Medulla oblongata (tissue), 1 donor: Measurements from ENCODE around the gene SFTPA2.
"Not testable (repeated sequence)": the region's sequence is repeated elsewhere in the genome, so short reads cannot be mapped to it uniquely, and the experiment has no call there.

ENCODE experiments used
- DNase-seq: peaks from one replicate; pipeline ENCODE4 v3.0.0-alpha.2; 2015; ENCODE audit errors: extremely low spot score

Gene SFTPA2

DNA sequence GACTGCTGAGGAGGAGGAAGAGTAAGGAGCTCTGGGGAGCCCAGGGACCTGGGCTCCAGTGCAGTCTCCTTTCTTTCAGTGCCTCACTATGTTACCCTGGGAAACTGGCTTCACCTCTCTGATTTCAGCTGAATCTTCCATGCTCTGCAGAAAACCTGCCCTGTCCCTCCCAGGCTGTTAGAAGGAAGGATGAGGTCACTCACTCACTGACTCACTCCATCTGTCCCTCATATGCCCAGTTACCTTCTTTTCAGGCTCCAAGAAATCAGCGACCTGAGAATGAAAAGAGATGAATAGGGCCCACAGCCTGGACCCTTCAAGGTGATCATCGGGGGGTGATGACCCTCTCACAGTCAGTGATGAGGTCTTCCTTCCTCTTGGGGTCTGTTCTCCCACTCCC lies 481 bp downstream of the SFTPA2 start:
- no peak for DNase-seq

DNA sequence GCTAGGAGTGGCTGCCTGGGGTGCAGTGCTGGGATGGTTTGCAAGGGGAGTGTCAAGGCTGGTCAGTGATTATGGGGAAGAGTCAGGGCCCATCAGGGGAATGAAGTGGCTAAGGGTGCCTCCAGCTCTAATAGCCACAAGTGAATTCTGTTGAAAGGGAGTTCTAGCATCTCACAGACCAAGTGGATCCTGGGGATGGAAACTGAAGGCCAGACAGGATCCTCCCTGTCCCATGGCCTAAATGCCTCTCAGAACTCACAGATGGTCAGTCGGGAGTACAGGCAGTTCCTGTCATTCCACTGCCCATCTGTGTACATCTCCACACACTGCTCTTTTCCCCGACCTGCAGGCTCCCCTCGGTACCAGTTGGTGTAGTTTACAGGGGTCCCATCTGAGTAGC lies 3.2 kb downstream of the SFTPA2 start:
- not testable (repeated sequence) for DNase-seq

DNA sequence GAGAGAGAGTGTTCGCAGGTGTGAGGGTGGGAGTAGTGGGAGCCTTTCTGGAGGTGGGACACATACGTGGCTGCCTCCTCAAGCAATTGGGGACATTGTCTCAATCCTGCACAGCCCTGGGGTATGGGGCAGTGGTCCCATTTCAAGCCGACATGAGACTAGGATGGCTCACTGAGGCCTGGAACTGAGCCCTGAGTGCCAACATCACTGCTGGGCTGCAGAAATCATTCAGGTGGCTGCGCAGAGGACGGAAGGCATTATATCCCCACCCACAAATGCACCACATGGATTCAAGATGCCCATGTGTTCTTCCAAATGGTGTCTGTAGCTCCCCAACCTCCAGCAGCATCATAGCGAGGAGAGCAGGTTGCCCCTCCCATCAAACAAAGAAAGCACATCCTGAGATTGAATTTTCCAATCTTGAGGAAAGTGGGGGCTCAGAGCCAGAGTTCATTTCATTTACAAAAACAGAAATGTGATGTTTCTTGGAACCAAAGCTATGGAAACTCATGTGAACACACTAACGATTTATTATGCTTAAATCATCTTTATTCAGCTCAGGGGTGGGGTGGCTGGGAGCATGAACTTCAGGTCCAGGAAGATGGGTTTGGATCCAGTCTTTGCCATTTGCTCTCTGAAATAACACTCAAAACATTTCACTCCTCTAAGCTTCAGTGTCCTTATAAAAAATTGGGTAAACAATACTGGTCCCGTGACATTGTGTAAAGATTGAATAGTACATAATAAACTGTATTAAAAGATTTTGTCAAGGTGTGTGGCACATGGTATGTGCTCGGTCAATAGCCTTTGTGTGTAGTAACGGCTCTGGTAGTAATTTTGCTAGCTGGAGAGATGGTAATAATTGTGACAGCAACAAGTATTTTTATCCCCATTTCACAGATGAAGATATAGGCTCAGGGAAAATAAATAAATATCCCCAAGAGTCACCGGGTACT lies 4.6 kb downstream of the SFTPA2 start:
- no peak for DNase-seq

DNA sequence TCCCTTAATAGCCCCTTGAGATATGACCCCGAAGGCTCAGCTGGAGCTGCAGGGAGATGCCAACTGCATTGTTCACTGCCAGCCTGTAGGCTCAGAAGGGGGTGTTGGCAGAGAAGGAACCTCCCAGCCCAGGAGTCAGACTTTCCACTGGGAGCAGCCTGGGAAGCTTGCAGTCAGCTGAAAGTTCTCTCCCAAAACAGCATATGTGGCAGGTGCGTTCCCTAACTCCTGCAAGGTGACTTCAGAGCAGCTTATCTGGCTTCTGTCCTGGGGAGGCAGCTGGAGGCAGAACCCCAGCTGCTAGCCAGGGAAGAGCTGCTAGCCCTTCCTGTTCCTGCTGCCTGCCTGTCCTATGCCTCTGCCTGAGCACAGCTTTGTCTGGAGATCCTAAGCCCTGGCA lies 8.1 kb downstream of the SFTPA2 start:
- no peak for DNase-seq

DNA sequence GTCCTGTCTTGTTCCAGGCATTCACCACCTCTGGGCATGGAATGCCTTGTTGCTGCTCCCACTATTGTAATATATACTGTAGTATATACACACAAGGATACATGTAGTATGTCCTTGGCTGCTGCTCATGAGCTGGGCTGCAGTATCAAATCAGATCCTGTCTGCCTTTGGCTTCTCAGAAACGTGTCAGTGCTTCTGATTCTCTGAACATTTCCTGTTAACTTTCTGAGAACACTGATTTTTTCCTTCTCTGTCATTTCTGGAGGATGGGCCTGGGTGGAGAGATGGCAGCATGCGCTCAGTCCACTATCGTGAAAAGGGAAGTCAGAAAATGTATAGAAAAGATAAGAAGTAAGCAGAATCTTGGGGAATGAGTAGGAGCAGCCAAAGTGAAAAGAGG lies 12.2 kb downstream of the SFTPA2 start:
- DNase-seq, result no peak

DNA sequence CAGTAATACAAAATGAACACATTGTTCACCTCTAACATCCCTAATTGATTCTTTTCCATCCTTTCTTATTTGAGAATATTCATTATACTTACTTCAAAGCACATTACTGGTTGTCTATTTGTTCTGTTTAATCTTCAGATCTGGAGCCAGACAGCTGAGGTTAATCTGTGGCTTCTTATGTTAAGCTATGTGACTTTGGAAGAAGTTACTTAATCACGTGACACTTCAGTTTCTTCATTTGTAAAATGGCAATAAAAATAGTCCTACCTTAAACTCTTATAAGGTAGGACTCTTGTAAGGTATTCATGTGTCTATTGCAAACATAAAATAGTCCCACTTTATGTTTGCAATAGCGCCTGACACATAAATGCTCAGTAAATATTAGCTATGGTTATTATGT lies 13.1 kb downstream of the SFTPA2 start:
- not testable (repeated sequence) for DNase-seq

DNA sequence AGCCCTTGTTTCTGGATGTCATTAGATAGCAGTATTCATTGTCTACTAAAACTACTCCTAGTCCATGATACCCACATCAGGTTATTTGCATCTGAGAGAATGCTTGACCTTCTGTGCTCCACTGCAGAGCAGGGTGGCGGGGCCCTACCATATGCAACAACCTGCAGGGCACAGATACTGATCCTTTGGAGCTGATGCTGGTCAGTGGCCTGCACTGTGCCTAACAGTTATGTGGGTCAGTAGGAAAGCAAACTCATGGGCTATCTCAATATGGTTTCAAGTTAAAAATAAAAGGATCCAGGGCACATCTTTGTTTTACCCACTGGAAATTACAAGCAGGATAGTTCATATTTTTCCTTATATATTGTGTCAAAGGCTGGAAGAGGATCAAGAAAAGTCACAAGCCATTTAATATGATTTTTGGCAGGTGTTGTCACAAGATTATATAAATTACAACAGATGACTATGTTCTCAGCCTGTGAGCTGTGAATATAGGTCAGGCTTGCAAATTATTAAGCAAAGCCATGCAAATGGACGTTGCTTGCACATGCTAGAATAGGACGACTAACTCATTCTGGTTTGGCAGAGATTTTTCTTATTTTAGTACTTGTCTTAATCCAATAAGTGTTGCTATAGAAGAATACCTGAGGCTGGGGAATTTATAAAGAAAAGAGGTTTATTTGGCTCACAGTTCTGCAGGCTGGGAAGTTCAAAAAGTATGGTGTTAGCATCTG lies 15.1 kb downstream of the SFTPA2 start:
- not testable (repeated sequence) for DNase-seq

DNA sequence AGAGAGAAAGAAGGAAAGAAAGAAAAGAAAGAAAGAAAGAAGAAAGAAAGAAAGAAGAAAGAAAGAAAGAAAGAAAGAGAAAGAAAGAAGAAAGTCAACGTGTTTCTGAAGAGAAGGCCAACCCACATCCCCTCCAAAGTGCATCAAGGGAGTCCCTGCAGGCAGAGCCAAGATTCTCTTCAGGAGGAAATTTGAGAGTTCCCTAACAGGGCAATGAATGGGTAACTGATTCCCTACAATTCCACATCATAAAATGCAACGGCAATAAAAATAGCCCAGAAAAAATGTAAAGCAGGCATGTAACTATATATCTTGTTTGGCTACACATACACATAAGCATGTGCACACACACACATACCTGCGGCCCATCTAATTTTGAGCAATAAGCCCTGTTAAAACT lies 15.8 kb downstream of the SFTPA2 start:
- not testable (repeated sequence) for DNase-seq

DNA sequence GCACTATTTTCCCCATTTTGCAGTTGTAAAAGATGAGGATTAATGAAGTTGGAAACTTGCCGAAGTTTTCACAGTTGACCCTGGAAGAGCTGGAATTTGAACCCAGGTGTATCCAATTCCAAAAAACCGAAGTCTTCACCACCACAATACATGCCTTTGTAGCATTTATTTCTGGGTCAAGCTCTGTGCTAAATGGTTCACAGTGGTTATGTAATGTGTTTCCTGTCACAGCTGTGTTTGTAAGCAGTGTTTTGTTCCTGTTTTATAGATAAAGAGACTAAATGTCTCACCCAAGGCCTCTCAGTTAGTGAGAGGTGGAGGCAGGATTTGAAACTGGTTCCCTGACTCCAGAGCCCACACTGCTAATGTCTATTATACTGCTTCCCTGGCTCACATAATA lies 17.6 kb downstream of the SFTPA2 start:
- DNase-seq, result no peak

DNA sequence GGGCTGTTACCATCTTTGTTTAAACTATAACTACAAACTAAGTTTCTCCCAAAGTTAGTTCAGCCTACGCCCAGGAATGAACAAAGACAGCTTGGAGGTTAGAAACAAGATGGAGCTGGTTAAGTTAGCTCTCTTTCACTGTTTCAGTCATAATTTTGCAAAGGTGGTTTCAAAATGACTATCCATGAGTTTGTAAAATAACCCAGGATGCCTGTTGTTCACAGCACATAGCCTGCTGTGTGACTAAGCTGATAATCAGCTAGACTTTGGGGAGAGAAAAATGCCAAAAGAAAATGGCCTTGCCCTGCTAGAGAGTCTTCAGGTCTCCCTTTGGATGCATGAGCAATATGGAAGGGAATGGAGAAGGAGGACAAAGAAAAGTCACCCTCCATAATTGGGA lies 19.3 kb downstream of the SFTPA2 start:
- not testable (repeated sequence) for DNase-seq

DNA sequence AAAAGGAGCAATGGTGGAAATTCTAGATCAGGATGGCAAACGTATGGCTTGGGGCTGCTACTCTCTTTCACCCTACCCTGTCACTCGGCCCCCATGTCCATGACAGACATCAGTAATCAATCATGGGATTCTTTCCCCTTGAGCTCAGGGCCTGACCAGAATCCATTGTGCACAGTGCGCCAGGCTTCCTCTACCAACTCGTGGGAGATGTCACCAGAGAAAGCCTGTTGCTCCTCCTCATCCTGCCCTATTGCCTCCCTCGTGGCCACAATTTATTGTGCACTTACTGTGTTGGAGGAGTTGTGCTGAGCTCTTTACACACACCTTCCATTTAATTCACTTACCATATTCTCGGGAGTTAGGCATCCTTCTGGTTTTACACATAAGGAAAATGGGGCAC lies 21.9 kb downstream of the SFTPA2 start:
- not testable (repeated sequence) for DNase-seq

DNA sequence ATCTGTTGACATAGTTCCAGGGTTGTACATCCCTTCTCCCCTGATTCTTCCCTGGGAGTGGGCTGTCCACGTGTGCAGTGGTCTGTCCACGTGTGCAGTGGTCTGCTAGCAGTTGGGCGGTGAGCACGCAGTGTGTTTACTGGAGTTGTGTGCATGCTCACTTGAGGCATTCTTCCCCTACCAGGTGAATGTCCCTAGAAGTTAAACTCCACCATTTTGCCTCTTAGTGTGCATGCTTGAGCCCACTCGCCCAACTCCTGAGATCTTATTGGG lies 26.4 kb downstream of the SFTPA2 start:
- not testable (repeated sequence) for DNase-seq

DNA sequence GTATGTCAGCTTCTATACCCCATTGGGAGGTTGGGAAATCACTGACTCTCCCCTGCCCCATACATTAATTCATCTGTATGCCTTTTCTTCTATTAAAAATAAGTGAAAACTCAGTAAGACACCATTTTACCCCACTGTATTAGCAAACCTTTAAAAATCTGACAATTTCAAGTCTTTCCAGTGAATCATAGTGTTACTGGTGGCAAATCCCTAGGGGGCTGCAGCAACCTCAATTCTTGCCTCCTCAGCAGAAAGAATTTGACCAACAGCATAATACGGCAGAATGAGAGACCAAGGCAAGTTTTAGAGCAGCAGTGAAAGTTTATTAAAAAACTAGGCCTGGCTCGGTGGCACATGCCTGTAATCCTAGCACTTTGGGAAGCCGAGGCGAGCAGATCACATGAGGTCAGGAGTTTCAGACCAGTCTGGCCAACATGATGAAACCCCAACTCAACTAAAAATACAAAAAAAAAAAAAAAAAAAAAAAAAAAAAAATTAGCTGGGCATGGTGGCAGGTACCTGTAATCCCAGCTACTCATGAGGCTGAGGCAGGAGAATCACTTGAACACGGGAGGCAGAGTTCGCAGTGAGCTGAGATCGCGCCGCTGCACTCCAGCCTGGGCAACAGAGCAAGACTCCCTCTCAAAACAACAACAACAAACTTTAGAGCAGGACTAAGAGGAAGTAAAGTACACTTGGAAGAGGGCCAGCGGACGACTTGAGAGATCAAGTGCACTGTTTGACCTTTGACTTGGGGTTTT lies 26.9 kb downstream of the SFTPA2 start:
- DNase-seq, result not testable (repeated sequence)

DNA sequence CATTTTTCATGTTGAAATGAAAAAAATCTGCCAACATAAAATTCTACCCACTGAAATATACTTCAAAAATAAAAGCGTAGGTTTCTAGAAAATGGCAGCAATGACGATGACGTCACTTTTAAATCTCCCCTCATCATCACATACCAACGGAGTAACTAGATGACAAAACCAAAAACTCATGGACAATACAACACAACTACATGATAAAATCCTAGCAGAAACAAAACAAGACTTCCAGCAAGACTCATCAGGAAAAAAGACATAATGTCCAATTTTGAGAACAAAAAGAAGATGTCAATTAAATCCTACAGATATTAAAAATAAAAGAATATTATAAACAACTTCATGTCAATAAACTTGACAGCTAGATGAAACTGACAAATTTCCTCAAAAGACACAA lies 31.9 kb downstream of the SFTPA2 start:
- not testable (repeated sequence) for DNase-seq

DNA sequence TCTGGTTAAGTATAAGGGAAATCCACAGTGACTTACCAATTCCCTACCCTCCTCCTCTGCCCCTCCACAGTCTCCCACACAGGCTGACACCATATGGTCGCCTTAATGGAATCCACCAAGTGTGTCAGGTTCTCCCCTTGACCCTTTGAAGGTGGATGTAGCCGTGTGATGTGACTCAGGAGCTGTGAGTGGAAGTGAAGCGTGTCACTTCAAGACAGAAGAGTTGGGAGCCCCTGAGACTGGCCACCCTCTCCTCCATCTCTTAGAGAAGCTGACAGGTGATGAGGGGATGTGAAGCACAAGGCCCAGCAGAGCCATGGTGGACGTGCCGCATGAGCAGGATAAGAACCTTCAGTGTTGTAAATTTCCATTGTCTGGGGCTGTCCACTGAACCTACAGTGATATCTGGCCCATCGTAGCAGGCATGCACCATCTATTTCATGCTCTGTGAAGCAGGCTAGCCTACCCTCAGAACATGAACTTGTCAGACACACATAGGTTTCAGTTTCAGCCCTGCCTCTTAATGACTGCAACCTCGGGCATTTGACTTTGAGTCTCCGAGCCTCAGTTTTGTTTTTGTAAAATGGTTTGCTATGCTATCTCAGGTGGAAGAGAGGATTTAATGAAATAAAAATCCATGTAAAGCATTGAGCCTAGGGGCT lies 35.0 kb downstream of the SFTPA2 start:
- DNase-seq, result not testable (repeated sequence)

DNA sequence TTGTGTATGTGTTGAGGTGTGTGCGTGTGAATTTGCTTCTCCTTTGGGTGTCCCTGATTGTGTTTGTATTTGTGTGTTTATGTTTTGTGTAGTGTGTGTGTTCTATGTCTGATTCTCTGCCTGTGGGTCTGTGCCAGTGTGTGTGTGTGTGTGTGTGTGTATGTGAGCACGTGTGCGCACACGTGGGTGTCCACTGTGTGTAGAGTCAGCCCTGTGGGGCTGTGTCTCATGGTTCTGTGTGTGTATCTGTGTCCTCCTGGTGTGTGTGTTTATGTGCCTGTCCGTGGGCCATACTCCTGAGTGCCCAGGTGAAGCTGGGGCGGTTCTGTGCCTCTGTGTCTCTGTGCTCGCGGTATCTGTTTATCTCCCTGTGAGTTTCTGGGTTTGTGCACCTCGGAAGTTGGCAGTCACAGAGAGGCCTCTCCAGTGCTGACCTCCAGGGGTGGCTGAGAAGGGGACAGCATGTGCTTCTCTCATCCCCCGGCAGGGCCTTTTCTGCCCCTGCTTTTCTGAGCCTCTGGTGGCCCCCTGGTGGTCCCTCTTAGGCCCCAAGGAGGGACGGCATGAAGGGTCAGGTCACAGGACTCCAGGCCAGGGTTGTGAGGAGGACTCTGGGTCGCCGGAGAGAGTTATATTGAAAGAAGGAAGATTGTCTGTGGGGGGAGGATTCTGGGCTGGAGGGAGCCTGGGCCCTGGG lies 36.9 kb downstream of the SFTPA2 start:
- not testable (repeated sequence) for DNase-seq

DNA sequence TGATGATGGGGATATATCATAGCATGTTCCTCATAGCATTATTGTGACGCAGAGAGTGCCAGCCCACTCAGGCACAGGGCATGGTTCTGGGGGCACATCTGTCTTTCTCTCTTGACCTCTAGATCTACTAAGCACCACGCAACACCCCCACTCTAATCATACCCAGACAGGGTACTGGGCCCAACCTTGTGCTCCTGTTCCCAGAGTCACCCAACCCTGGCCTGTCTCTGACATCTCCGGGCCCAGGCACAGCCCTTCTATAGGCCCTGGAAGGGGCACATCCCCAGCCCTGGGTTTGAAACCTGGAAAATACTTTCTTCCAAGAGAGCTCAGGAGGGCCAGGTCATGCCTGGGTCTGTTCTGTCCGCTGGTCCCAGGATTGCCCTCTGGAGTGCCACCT lies 37.7 kb downstream of the SFTPA2 start:
- not testable (repeated sequence) for DNase-seq

DNA sequence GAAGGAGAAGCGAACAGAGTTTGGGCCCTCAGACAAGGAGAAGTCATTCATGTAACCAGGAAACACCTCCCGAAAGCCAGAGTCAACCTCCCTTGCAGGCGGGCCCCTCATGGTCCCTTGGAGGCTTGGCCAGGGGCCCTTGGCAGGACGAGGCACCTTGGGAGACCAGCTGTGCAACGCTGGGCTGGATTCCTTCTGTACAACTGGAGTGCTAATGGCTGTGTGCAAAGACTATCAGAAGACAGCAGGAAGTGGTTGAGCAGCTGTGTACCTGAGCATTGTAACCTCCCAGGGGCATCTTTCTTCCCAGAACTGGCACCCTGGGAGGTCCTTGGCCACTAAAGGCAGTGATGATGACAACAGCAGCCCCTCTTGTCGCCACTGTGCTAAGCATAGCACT lies 38.5 kb downstream of the SFTPA2 start:
- DNase-seq, result not testable (repeated sequence)

DNA sequence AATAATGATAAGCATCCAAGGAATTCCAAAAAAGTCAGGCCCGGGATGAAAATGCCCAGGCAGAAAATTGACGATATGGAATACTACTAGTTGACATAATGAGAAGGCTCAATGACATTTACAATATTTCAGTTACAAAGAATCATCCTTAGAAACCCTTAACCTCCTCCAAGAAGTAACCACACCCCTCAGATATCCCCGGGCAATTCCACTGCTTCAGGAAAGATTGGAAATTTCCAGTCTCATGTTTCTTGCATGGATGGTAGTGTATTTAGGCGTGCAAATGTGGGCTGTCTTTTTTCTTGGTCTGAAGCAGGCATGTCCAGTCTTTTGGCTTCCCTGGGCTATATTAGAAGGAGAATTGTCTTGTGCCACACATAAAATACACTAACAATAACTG lies 42.6 kb downstream of the SFTPA2 start:
- DNase-seq, result not testable (repeated sequence)

DNA sequence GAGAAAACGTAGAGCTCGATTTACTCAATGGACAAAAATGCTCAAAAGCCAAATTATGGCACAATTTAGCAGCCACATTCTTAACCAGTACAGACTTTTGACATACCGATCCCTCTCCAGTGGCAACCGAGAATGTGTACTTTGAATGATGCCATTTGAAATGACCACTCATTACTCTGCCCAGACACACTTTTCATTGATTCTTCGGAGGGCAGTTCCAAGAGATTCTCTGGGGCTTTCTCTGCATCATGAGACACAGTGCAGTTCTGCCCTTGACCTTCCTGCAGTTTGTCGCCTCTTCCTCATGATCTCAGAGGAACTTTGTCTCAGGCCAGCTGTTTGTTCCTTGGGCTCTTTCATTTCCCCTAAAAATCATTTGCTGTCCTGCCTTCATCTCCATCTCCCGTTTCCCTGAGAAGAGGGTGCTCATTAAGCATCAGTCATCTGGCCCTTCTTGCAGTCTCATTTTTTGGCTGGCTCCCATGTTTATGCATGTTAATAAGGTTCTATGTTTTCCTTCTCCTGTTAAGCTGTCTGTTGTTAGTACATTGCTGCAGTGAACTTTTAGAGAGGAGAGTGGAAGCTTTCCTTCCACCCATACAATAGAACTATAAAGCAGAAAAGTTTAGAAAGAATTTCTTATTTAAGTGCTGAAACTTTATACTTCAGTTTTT lies 43.5 kb downstream of the SFTPA2 start:
- DNase-seq, result not testable (repeated sequence)
